Measurements from ENCODE around the gene RPL5. TPM values are rescaled to one million over a fixed set of nuclear protein-coding genes. Genes with fewer than 3 reads are reported as not detected.

Gene RPL5
- total RNA-seq, 1 donor from 2014 or later = 552 TPM

DNA sequence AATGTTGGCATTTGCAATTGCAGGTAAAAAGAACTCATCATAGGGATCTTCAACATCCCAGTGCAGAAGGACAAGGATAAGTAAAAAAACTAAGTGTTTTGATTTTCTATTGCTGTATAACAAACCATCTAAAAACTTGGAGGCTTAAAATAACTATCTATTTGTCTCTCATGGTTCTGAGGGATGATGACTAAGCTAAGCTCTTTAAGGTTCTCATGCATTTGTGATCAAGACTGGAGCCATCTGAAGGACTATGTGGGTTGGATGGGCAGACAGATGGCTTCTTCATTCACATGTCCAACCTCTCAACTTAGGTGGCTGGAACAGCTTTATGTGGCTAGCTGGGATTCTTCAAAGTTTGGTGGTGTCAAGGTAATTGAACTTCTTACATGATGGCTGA is 51.5 kb downstream of the RPL5 start:
- intact Hi-C loops (cut with micrococcal nuclease) = no loop called here

GRCh38 chr1:92884195-92884594 is 52.4 kb downstream of the RPL5 start:
- H3K27me3 ChIP-seq (ENCODE audit: low read depth) = no peaks in the 10 kb centered on the region
- no peaks in the 10 kb centered on the region for H3K36me3 ChIP-seq
- no peak overlapping the region for H3K27ac ChIP-seq (replicated peaks)
- DNase-seq = no peak
- peaks cover 5% of the 10 kb centered on the region for H3K9me3 ChIP-seq (replicated peaks)
- H3K4me1 ChIP-seq = no peaks in the 10 kb centered on the region
- no peak for TF ChIP-seq CTCF (IDR thresholded peaks at IDR 0.05; ENCODE audit: borderline replicate concordance)
- no peak overlapping the region for H3K4me3 ChIP-seq
- intact Hi-C loops (cut with micrococcal nuclease) = no loop called here

More for the DNA sequence above, 51.5 kb downstream of the RPL5 start:
- no peak overlapping the region for H3K4me3 ChIP-seq
- no peaks in the 10 kb centered on the region for H3K36me3 ChIP-seq
- no peaks in the 10 kb centered on the region for H3K27me3 ChIP-seq (ENCODE audit: low read depth)
- no peaks in the 10 kb centered on the region for H3K9me3 ChIP-seq (replicated peaks)
- no peaks in the 10 kb centered on the region for H3K4me1 ChIP-seq
- DNase-seq = no peak
- no peak overlapping the region for H3K27ac ChIP-seq (replicated peaks)
- TF ChIP-seq CTCF (IDR thresholded peaks at IDR 0.05; ENCODE audit: borderline replicate concordance) = no peak

DNA sequence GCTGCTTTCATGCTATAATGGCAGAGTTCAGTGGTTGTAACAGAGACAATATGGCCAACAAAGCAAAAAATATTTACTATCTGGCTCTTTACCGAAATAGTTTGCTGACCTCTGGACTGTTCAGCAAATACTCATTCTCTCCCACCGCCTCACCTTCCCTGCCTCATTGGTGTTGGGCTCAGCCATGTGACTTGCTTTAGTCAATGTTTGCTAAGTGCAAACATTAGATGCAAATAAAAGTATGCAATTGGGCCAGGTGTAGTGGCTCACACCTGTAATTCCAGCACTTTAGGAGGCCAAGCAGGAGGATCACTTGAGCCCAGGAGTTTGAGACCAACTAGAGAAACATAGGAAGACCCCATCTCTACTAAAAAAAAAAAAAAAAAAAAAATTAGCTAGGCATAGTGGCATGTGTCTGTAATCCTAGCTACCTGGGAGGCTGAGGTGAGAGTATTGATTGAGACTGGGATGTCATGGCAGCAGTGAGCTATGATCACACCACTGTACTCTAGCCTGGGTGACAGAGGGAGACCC is 55.1 kb downstream of the RPL5 start:
- intact Hi-C loops (cut with micrococcal nuclease) = no loop called here
- no peaks in the 10 kb centered on the region for H3K4me1 ChIP-seq
- no peak overlapping the region for H3K4me3 ChIP-seq
- H3K27ac ChIP-seq (replicated peaks) = no peak overlapping the region
- H3K9me3 ChIP-seq (replicated peaks) = peaks cover 20% of the 10 kb centered on the region
- H3K27me3 ChIP-seq (ENCODE audit: low read depth) = no peaks in the 10 kb centered on the region
- no peak for DNase-seq
- no peak for TF ChIP-seq CTCF (IDR thresholded peaks at IDR 0.05; ENCODE audit: borderline replicate concordance)
- H3K36me3 ChIP-seq = no peaks in the 10 kb centered on the region

- Histone ChIP-seq H3K36me3 (no peaks in the 10 kb centered on the region), H3K27me3 (ENCODE audit: low read depth) (no peaks in the 10 kb centered on the region), H3K4me3 (no peak overlapping the region), H3K9me3 (replicated peaks) (peaks cover 20% of the 10 kb centered on the region), H3K27ac (replicated peaks) (no peak overlapping the region), H3K4me1 (no peaks in the 10 kb centered on the region)
- intact Hi-C loops (cut with micrococcal nuclease) = no loop called here
- DNase-seq = no peak
- no peak for TF ChIP-seq CTCF (IDR thresholded peaks at IDR 0.05; ENCODE audit: borderline replicate concordance)
These were observed 55.6 kb downstream of the RPL5 start for GRCh38 chr1:92887465-92887864.

Other genes starting within 250 kb of the RPL5 start
- gene EVI5, start 46.9 kb upstream of the RPL5 start, total RNA-seq = 30.4 TPM
- 5.0 TPM for gene DIPK1A, start 129.4 kb downstream of the RPL5 start, total RNA-seq
- gene MTF2, start 247.2 kb downstream of the RPL5 start, total RNA-seq = 5.6 TPM

Measured in left ventricle myocardium inferior (tissue), 1 donor.